Upper lobe of left lung (tissue), 4 donors: ENCODE measurements around the gene SIGLEC5.

Source experiments
- EP300 ChIP-seq, 4 donors: sonication (generic); formaldehyde crosslinking; IDR thresholded peaks; one replicate each; pipeline ENCODE4 v1.5.1; 2017; ENCODE audit warnings: antibody characterized with exemption in 4 of 4, control low read depth in 2 of 4
- POLR2A ChIP-seq, 4 donors: fragments of 450-650 bp; IDR thresholded peaks; one replicate each; pipeline ENCODE4 v1.5.1; 2016 to 2017; ENCODE audit warnings: antibody characterized with exemption in 4 of 4, mild to moderate bottlenecking in 2 of 4
- POLR2AphosphoS5 ChIP-seq, 2 donors: sonication (generic); formaldehyde crosslinking; IDR thresholded peaks; one replicate each; pipeline ENCODE4 v1.5.1; 2017; ENCODE audit warnings: antibody characterized with exemption in 2 of 2
- TF ChIP-seq, protein P1 (sequence below), 6 experiments: fragments of 450-650 bp in 4 of 6; fragments of 200-600 bp in 2 of 6; sonication (generic) in 2 of 6; IDR thresholded peaks; one replicate each; pipeline ENCODE4 v1.5.1; 2016 to 2019; ENCODE audit warnings: antibody characterized with exemption in 6 of 6

DNA sequence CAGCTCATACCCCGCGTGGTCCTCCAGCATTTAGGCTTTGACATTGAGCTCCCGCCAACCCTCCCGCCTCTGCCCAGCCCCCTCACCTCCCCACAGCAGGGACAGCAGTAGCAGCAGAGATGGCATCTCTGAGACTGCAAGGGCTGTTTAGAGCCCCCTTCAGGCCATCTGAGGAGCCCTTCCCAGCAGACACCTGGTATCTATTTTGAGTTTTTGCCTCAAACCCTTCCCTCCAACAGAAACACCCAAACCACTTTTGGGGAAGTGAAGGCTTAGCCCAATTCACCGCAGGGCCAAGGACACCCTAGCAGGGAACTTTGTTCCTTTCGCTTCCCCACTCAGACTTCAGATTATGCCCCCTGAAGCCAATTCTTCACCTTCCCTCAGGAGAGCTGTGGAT lies 65.4 kb downstream of the SIGLEC5 start:
- no peak for TF ChIP-seq POLR2A (IDR thresholded peaks at IDR 0.05)
- TF ChIP-seq, protein P1, sequence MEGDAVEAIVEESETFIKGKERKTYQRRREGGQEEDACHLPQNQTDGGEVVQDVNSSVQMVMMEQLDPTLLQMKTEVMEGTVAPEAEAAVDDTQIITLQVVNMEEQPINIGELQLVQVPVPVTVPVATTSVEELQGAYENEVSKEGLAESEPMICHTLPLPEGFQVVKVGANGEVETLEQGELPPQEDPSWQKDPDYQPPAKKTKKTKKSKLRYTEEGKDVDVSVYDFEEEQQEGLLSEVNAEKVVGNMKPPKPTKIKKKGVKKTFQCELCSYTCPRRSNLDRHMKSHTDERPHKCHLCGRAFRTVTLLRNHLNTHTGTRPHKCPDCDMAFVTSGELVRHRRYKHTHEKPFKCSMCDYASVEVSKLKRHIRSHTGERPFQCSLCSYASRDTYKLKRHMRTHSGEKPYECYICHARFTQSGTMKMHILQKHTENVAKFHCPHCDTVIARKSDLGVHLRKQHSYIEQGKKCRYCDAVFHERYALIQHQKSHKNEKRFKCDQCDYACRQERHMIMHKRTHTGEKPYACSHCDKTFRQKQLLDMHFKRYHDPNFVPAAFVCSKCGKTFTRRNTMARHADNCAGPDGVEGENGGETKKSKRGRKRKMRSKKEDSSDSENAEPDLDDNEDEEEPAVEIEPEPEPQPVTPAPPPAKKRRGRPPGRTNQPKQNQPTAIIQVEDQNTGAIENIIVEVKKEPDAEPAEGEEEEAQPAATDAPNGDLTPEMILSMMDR (IDR thresholded peaks at IDR 0.05) = no peak
- no peak for TF ChIP-seq POLR2AphosphoS5 (IDR thresholded peaks at IDR 0.05)
- TF ChIP-seq EP300 (IDR thresholded peaks at IDR 0.05) = no peak
